GM23248 (cell line): ENCODE results near the gene NPBWR2.

Experiments
- EZH2 ChIP-seq: fragments of 200-600 bp; sonication (generic); IDR thresholded peaks from 2 replicates; pipeline ENCODE4 v1.6.1; 2018; ENCODE audit warnings: antibody characterized with exemption, mild to moderate bottlenecking; ENCODE audit not compliant: insufficient read depth, poor library complexity, severe bottlenecking
- EZH2phosphoT487 ChIP-seq: fragments of 200-600 bp; sonication (generic); IDR thresholded peaks from 2 replicates; pipeline ENCODE4 v1.6.1; 2018; ENCODE audit warnings: antibody characterized with exemption, moderate library complexity, mild to moderate bottlenecking, low read depth; ENCODE audit not compliant: insufficient read depth

GRCh38 chr20:64106435-64106961 is 867 bp downstream of the NPBWR2 start:
- TF ChIP-seq EZH2phosphoT487 (no peak), EZH2 (no peak)
